T1000 (cell line): ENCODE measurements around the gene INSR.

ENCODE experiments used
- DNase-seq: peaks from one replicate; lab custom pipeline; 2025; ENCODE audit warnings: mixed read lengths; lab: John Stamatoyannopoulos, UW

INSR gene

GRCh38 chr19:7098701-7099596, 195.3 kb downstream of the INSR start:
- peak; percentile 87 for DNase-seq

GRCh38 chr19:7098096-7098495, 196.1 kb downstream of the INSR start:
- no peak for DNase-seq

- DNase-seq = no peak
Measured at GRCh38 chr19:7088999-7089398, 205.2 kb downstream of the INSR start.

- no peak for DNase-seq
Measured at GRCh38 chr19:7083076-7083956, 210.9 kb downstream of the INSR start.

GRCh38 chr19:7078008-7078407, 216.2 kb downstream of the INSR start:
- no peak for DNase-seq

GRCh38 chr19:7076151-7076550, 218.1 kb downstream of the INSR start:
- no peak for DNase-seq

- DNase-seq = no peak
Measured at GRCh38 chr19:7074705-7075282, 219.4 kb downstream of the INSR start.

GRCh38 chr19:7072541-7072940, 221.7 kb downstream of the INSR start:
- no peak for DNase-seq

GRCh38 chr19:7069904-7070226, 224.3 kb downstream of the INSR start:
- no peak for DNase-seq

- peak; percentile 98 for DNase-seq
Measured at GRCh38 chr19:7069042-7069903, 224.9 kb downstream of the INSR start, which contains the start of gene ZNF557. ZNF557 (plus strand) TSS chr19:7069703; CDS start chr19:7075075, 5,372 bp downstream.

GRCh38 chr19:7068599-7068998, 225.6 kb downstream of the INSR start:
- no peak for DNase-seq

- no peak for DNase-seq
Measured at GRCh38 chr19:7067716-7068115, 226.5 kb downstream of the INSR start.

GRCh38 chr19:7067122-7067521, 227.1 kb downstream of the INSR start:
- DNase-seq = peak; percentile 6

GRCh38 chr19:7063764-7064418, 230.3 kb downstream of the INSR start:
- no peak for DNase-seq

- DNase-seq = no peak
Measured at GRCh38 chr19:7063339-7063738, 230.9 kb downstream of the INSR start.
